ENCODE results near the gene SEMA4G. TPM values are rescaled to one million over a fixed set of nuclear protein-coding genes. Genes with fewer than 3 reads are reported as not detected.

The SEMA4G gene
- total and polyA plus RNA-seq, 2 of the 13 experiments (the other 11 are each of a cell fraction or from before 2014, with no cell fraction given), result 46.2 to 207 TPM

GRCh38 chr10:101018118-101018599, 48.9 kb downstream of the SEMA4G start (continued):
- TF ChIP-seq ZNF329 (CRISPR knock-in tag; IDR thresholded peaks at IDR 0.05; ENCODE audit: low read depth), result 0 out of 2 replicates have a peak, but pooled peaks have one; percentile 17
- TF ChIP-seq DNMT1 (CRISPR knock-in tag; IDR thresholded peaks at IDR 0.05), result no peak
- 0 out of 2 replicates have a peak, but pooled peaks have one; percentile 6 for TF ChIP-seq FOXK1 (CRISPR knock-in tag; IDR thresholded peaks at IDR 0.05; ENCODE audit: borderline replicate concordance, low read depth)
- TF ChIP-seq NFKB2 (CRISPR knock-in tag; IDR thresholded peaks at IDR 0.05; ENCODE audit: borderline replicate concordance), result no peak
- no peak for TF ChIP-seq DNMT3B (CRISPR knock-in tag; conservative IDR thresholded peaks at IDR 0.05)
- TF ChIP-seq ZBTB42 (CRISPR knock-in tag; IDR thresholded peaks at IDR 0.05), result 0 out of 2 replicates have a peak, but pooled peaks have one; percentile 25
- TF ChIP-seq SNAPC5 (CRISPR knock-in tag; IDR thresholded peaks at IDR 0.05; ENCODE audit: borderline replicate concordance), result 0 out of 2 replicates have a peak, but pooled peaks have one; percentile 10
- TF ChIP-seq SIN3A (IDR thresholded peaks at IDR 0.05; ENCODE audit: borderline replicate concordance, low read depth, low read length), result no peak; the same call in 1 of the 2 replicates
- TF ChIP-seq MXD1 (CRISPR knock-in tag; IDR thresholded peaks at IDR 0.05), result no peak
- TF ChIP-seq ZNF335 (CRISPR knock-in tag; IDR thresholded peaks at IDR 0.05), result no peak
- no peak for TF ChIP-seq PCBP1 (IDR thresholded peaks at IDR 0.05; ENCODE audit: borderline replicate concordance, low read depth, low read length)
- TF ChIP-seq, protein P1, sequence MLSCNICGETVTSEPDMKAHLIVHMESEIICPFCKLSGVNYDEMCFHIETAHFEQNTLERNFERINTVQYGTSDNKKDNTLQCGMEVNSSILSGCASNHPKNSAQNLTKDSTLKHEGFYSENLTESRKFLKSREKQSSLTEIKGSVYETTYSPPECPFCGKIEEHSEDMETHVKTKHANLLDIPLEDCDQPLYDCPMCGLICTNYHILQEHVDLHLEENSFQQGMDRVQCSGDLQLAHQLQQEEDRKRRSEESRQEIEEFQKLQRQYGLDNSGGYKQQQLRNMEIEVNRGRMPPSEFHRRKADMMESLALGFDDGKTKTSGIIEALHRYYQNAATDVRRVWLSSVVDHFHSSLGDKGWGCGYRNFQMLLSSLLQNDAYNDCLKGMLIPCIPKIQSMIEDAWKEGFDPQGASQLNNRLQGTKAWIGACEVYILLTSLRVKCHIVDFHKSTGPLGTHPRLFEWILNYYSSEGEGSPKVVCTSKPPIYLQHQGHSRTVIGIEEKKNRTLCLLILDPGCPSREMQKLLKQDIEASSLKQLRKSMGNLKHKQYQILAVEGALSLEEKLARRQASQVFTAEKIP (CRISPR knock-in tag; IDR thresholded peaks at IDR 0.05; ENCODE audit: borderline replicate concordance), result no peak
- TF ChIP-seq PAWR (CRISPR knock-in tag; IDR thresholded peaks at IDR 0.05; ENCODE audit: borderline replicate concordance), result no peak
- TF ChIP-seq MIER2 (CRISPR knock-in tag; IDR thresholded peaks at IDR 0.05), result no peak
- no peak for TF ChIP-seq RBM22 (optimal IDR thresholded peaks at IDR 0.05; ENCODE audit: low read length)
- TF ChIP-seq, protein P2, sequence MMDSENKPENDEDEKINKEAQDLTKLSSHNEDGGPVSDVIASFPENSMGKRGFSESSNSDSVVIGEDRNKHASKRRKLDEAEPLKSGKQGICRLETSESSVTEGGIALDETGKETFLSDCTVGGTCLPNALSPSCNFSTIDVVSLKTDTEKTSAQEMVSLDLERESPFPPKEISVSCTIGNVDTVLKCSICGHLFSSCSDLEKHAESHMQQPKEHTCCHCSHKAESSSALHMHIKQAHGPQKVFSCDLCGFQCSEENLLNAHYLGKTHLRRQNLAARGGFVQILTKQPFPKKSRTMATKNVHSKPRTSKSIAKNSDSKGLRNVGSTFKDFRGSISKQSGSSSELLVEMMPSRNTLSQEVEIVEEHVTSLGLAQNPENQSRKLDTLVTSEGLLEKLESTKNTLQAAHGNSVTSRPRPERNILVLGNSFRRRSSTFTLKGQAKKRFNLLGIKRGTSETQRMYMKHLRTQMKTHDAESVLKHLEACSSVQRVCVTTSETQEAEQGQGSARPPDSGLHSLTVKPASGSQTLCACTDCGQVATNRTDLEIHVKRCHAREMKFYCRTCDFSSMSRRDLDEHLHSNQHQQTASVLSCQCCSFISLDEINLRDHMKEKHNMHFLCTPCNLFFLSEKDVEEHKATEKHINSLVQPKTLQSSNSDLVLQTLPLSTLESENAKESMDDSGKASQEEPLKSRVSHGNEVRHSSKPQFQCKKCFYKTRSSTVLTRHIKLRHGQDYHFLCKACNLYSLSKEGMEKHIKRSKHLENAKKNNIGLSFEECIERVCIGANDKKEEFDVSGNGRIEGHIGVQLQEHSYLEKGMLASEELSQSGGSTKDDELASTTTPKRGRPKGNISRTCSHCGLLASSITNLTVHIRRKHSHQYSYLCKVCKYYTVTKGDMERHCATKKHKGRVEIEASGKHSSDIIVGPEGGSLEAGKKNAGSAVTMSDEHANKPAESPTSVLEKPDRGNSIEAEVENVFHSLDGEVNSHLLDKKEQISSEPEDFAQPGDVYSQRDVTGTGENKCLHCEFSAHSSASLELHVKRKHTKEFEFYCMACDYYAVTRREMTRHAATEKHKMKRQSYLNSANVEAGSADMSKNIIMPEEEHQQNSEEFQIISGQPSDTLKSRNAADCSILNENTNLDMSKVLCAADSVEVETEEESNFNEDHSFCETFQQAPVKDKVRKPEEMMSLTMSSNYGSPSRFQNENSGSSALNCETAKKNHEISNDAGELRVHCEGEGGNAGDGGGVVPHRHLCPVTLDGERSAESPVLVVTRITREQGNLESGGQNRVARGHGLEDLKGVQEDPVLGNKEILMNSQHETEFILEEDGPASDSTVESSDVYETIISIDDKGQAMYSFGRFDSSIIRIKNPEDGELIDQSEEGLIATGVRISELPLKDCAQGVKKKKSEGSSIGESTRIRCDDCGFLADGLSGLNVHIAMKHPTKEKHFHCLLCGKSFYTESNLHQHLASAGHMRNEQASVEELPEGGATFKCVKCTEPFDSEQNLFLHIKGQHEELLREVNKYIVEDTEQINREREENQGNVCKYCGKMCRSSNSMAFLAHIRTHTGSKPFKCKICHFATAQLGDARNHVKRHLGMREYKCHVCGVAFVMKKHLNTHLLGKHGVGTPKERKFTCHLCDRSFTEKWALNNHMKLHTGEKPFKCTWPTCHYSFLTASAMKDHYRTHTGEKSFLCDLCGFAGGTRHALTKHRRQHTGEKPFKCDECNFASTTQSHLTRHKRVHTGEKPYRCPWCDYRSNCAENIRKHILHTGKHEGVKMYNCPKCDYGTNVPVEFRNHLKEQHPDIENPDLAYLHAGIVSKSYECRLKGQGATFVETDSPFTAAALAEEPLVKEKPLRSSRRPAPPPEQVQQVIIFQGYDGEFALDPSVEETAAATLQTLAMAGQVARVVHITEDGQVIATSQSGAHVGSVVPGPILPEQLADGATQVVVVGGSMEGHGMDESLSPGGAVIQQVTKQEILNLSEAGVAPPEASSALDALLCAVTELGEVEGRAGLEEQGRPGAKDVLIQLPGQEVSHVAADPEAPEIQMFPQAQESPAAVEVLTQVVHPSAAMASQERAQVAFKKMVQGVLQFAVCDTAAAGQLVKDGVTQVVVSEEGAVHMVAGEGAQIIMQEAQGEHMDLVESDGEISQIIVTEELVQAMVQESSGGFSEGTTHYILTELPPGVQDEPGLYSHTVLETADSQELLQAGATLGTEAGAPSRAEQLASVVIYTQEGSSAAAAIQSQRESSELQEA (CRISPR knock-in tag; IDR thresholded peaks at IDR 0.05; ENCODE audit: not compliant biosample characterization), result no peak
- TF ChIP-seq ZNF775 (CRISPR knock-in tag; IDR thresholded peaks at IDR 0.05; ENCODE audit: borderline replicate concordance), result no peak
- 0 out of 2 replicates have a peak, but pooled peaks have one; percentile 19 for TF ChIP-seq MED1 (CRISPR knock-in tag; IDR thresholded peaks at IDR 0.05)
- no peak for TF ChIP-seq ZNF253 (CRISPR knock-in tag; IDR thresholded peaks at IDR 0.05; ENCODE audit: borderline replicate concordance)
